ENCODE data around the gene SLIT3.

Gene SLIT3

GRCh38 chr5:168781941-168782571, 518.9 kb downstream of the SLIT3 start:
- no peak for DNase-seq

GRCh38 chr5:168780888-168781287, 520.1 kb downstream of the SLIT3 start:
- no peak for DNase-seq

- no peak for DNase-seq
Observed at GRCh38 chr5:168779333-168779732, 521.6 kb downstream of the SLIT3 start.

GRCh38 chr5:168778536-168778935, 522.4 kb downstream of the SLIT3 start:
- no peak for DNase-seq

- no peak for DNase-seq
Observed at GRCh38 chr5:168777651-168778050, 523.3 kb downstream of the SLIT3 start.

- DNase-seq = no peak
Observed at GRCh38 chr5:168776070-168776469, 524.9 kb downstream of the SLIT3 start.

- no peak for DNase-seq
Observed at GRCh38 chr5:168773226-168773625, 527.7 kb downstream of the SLIT3 start.

- DNase-seq = no peak
Observed at GRCh38 chr5:168772316-168772961, 528.5 kb downstream of the SLIT3 start.

GRCh38 chr5:168771678-168772077, 529.3 kb downstream of the SLIT3 start:
- no peak for DNase-seq

GRCh38 chr5:168770996-168771395, 529.9 kb downstream of the SLIT3 start:
- DNase-seq = no peak

- DNase-seq = no peak
Observed at GRCh38 chr5:168770036-168770498, 530.9 kb downstream of the SLIT3 start.

- no peak for DNase-seq
Observed at GRCh38 chr5:168768172-168768571, 532.8 kb downstream of the SLIT3 start.

GRCh38 chr5:168766426-168766700, 534.6 kb downstream of the SLIT3 start:
- no peak for DNase-seq

- no peak for DNase-seq
Observed at GRCh38 chr5:168765551-168766425, 535.2 kb downstream of the SLIT3 start.

- DNase-seq = no peak
Observed at GRCh38 chr5:168765086-168765550, 535.8 kb downstream of the SLIT3 start.

- no peak for DNase-seq
Observed at GRCh38 chr5:168756453-168757391, 544.2 kb downstream of the SLIT3 start.

- DNase-seq = no peak
Observed at GRCh38 chr5:168755548-168756093, 545.3 kb downstream of the SLIT3 start.

GRCh38 chr5:168753691-168754254, 547.2 kb downstream of the SLIT3 start:
- no peak for DNase-seq

- no peak for DNase-seq
Observed at GRCh38 chr5:168752416-168753190, 548.3 kb downstream of the SLIT3 start.

GRCh38 chr5:168752012-168752411, 548.9 kb downstream of the SLIT3 start:
- DNase-seq = no peak

- no peak for DNase-seq
Observed at GRCh38 chr5:168750926-168751325, 550.0 kb downstream of the SLIT3 start.
